GM12878 (cell line): Measurements from ENCODE around the gene ZNF532. TPM values are rescaled to one million over a fixed set of nuclear protein-coding genes. Genes with fewer than 3 reads are reported as not detected.

ENCODE experiments used
- ATAC-seq: fragments of 200-7000 bp; cut with Tn5 transposase; 3 replicates; pipeline ENCODE4 v1.9.1; 2020; ENCODE audit warnings: mild to moderate bottlenecking, moderate library complexity
- BruUV-seq: library from RNA; stranded (reverse); fragments of 400-500 nt; replicated peaks from 2 replicates; lab custom pipeline; 2021; lab: Mats Ljungman, UMichigan
- CTCF ChIA-PET: fragments of 300-600 bp; sonication (Branson Sonifier 250); formaldehyde crosslinking; extraction: SDS; loops from one replicate; lab custom pipeline; 2021; ENCODE audit warnings: inconsistent platforms; lab: Yijun Ruan, JAX
- POLR2A ChIA-PET: fragments of 350-600 bp; formaldehyde crosslinking; extraction: SDS; loops from one replicate; lab custom pipeline; 2021; ENCODE audit warnings: inconsistent platforms; lab: Charles Lee
- RAD21 ChIA-PET: fragments of 300-600 bp; sonication (Branson Sonifier 250); formaldehyde crosslinking; loops from one replicate; lab custom pipeline; 2023; ENCODE audit warnings: antibody characterized with exemption; ENCODE audit not compliant: unreplicated experiment; lab: Charles Lee
- SMC1A ChIA-PET: fragments of 300-600 bp; sonication (Branson Sonifier 250); formaldehyde crosslinking; loops from one replicate; lab custom pipeline; 2023; ENCODE audit not compliant: unreplicated experiment, uncharacterized antibody; lab: Charles Lee
- DNase-seq: peaks from one replicate; pipeline ENCODE4 v3.0.0-alpha.2; 2011; ENCODE audit warnings: low read depth, low spot score
- FAIRE-seq: peaks from 3 replicates; lab custom pipeline; 2011; peaks lifted over from hg19 to GRCh38; lab: Jason Lieb, UNC
- H2AFZ ChIP-seq: 2 replicates; pipeline ENCODE4 v1.6.0; 2011; ENCODE audit warnings: low read depth, low read length, control low read depth; ENCODE audit not compliant: control insufficient read depth
- H3K27ac ChIP-seq: 2 replicates; pipeline ENCODE4 v1.5.1; 2011; ENCODE audit warnings: control low read depth; ENCODE audit not compliant: control insufficient read depth, insufficient read depth
- H3K27me3 ChIP-seq, 2 experiments: replicated peaks in 1 of 2; 2 replicates each; pipeline versions ENCODE4 v1.6.0 to v1.6.1; 2011; ENCODE audit warnings: low read length in 1 of 2; ENCODE audit not compliant: control insufficient read depth in 2 of 2, insufficient read depth in 2 of 2
- H3K36me3 ChIP-seq, 2 experiments: 2 replicates each; pipeline ENCODE4 v1.5.1; 2011; ENCODE audit warnings: low read length in 1 of 2; ENCODE audit not compliant: control insufficient read depth in 2 of 2, insufficient read depth in 2 of 2
- H3K4me1 ChIP-seq: 2 replicates; pipeline ENCODE4 v1.6.1; 2011; ENCODE audit warnings: mild to moderate bottlenecking, low read length, moderate library complexity, mixed read lengths; ENCODE audit not compliant: control insufficient read depth, insufficient read depth
- H3K4me2 ChIP-seq: 2 replicates; pipeline ENCODE4 v1.6.0; 2011; ENCODE audit warnings: control low read depth; ENCODE audit not compliant: control insufficient read depth, insufficient read depth
- H3K4me3 ChIP-seq: fragments of 200-600 bp; sonication (generic); 2 replicates; pipeline ENCODE4 v1.5.1; 2016
- H3K79me2 ChIP-seq: 2 replicates; pipeline ENCODE4 v1.6.0; 2011; ENCODE audit warnings: low read length; ENCODE audit not compliant: control insufficient read depth, insufficient read depth
- H3K9ac ChIP-seq: 2 replicates; pipeline ENCODE4 v1.8.0; 2011; ENCODE audit warnings: low read length, control low read depth, mixed read lengths; ENCODE audit not compliant: control insufficient read depth, insufficient read depth
- H3K9me3 ChIP-seq: replicated peaks from 3 replicates; pipeline ENCODE4 v1.5.1; 2011; ENCODE audit warnings: mild to moderate bottlenecking, low read length; ENCODE audit not compliant: control insufficient read depth, insufficient read depth
- H4K20me1 ChIP-seq: 2 replicates; pipeline ENCODE4 v1.6.0; 2011; ENCODE audit not compliant: control insufficient read depth, insufficient read depth
- CBX3 ChIP-seq: fragments of 200-600 bp; sonication (generic); IDR thresholded peaks from 2 replicates; pipeline ENCODE4 v1.6.1; 2016; ENCODE audit warnings: low read depth, borderline replicate concordance
- CHD4 ChIP-seq: fragments of 200-600 bp; sonication (generic); IDR thresholded peaks from 2 replicates; pipeline ENCODE4 v1.6.1; 2016; ENCODE audit warnings: mild to moderate bottlenecking
- ELK1 ChIP-seq: IDR thresholded peaks from 2 replicates; pipeline ENCODE4 v1.6.1; 2012; ENCODE audit warnings: low read depth, low read length, improper control_type of control experiment
- IKZF2 ChIP-seq, 2 experiments: fragments of 450-650 bp; IDR thresholded peaks; 2 replicates each; pipeline ENCODE4 v1.6.1; 2017; ENCODE audit warnings: mild to moderate bottlenecking in 2 of 2, moderate library complexity in 2 of 2
- MEF2B ChIP-seq: fragments of 450-650 bp; IDR thresholded peaks from 2 replicates; pipeline ENCODE4 v1.6.1; 2018; ENCODE audit warnings: mild to moderate bottlenecking, moderate library complexity; ENCODE audit not compliant: partially characterized antibody, poor library complexity, severe bottlenecking
- NFXL1 ChIP-seq: fragments of 450-650 bp; IDR thresholded peaks from 2 replicates; pipeline ENCODE4 v1.6.1; 2017; ENCODE audit warnings: antibody characterized with exemption, mild to moderate bottlenecking, borderline replicate concordance
- NFYA ChIP-seq: IDR thresholded peaks from 2 replicates; pipeline ENCODE4 v1.6.1; 2011; ENCODE audit warnings: low read depth, mild to moderate bottlenecking, low read length, improper control_type of control experiment, borderline replicate concordance
- YBX1 ChIP-seq: fragments of 450-650 bp; IDR thresholded peaks from 2 replicates; pipeline ENCODE4 v1.6.1; 2016; ENCODE audit warnings: antibody characterized with exemption
- ZBTB40 ChIP-seq: fragments of 450-650 bp; IDR thresholded peaks from 2 replicates; pipeline ENCODE4 v1.6.1; 2016; ENCODE audit warnings: mild to moderate bottlenecking, moderate library complexity, borderline replicate concordance
- ZNF592 ChIP-seq: fragments of 450-650 bp; IDR thresholded peaks from 2 replicates; pipeline ENCODE4 v1.6.1; 2017; ENCODE audit warnings: mild to moderate bottlenecking, moderate library complexity
- WGBS: methylation state at CpG from one replicate; pipeline ENCODE4 v1.1.6; 2016; ENCODE audit warnings: low lambda C conversion rate; ENCODE audit not compliant: insufficient replicate concordance, insufficient coverage; ENCODE audit errors: missing lambda C conversion rate; 5-methylcytosine and 5-hydroxymethylcytosine counted together
- in situ Hi-C: fragments of 300-500 bp; cut with MboI; formaldehyde crosslinking; loops from 9 replicates; pipeline ENCODE4 v1.14.3; 2018; ENCODE audit warnings: mixed read lengths
- intact Hi-C: fragments of 100-400 bp; cut with micrococcal nuclease; formaldehyde crosslinking; loops from one replicate; pipeline ENCODE4 v1.14.2; 2022; ENCODE audit not compliant: unreplicated experiment
- polyA plus RNA-seq, 11 experiments: library from polyadenylated mRNA; depleted of rRNA in 4 of 11; unstranded in 6 of 11; stranded (reverse) in 5 of 11; fragments of >200 nt; fragmentation: Nextera tagmentation in 4 of 11; fragmentation: Illumina TruSeq in 1 of 11; extraction: Ambion mirVana in 4 of 11; extraction: Trizol in 1 of 11; gene quantifications; 1 replicate in 1 of 11; 2 replicates in 10 of 11; pipeline versions ENCODE4 v1.2.1 to v1.2.3, GENCODE V29; 2011 to 2016; ENCODE audit warnings: inconsistent platforms in 2 of 11, missing spikeins in 2 of 11, low read depth in 1 of 11
- total RNA-seq, 4 experiments: library from RNA; depleted of rRNA in 3 of 4; stranded (reverse); fragments of >200 nt in 3 of 4; fragmentation: Illumina TruSeq in 1 of 4; extraction: Trizol in 1 of 4; gene quantifications; 2 replicates each; pipeline versions ENCODE4 v1.2.1 to v1.2.3, GENCODE V29; 2013 to 2021

The ZNF532 gene
- total and polyA plus RNA-seq, 10 of the 15 experiments (the other 5 are each of a cell fraction or from before 2014, with no cell fraction given): 0.44 to 3.4 (median 1.4) TPM

GRCh38 chr18:59013744-59014143, 149.1 kb downstream of the ZNF532 start:
- ATAC-seq (no peak), DNase-seq (no peak)
- intact Hi-C loops: no loop called here
- H3K4me1 ChIP-seq: peaks cover 22% of the 10 kb centered on the region
- TF ChIP-seq CBX3: no peak
- no peak for TF ChIP-seq ZBTB40
- TF ChIP-seq MEF2B: no peak
- TF ChIP-seq YBX1: no peak
- TF ChIP-seq IKZF2 (IDR thresholded peaks at IDR 0.05): no peak
- TF ChIP-seq NFXL1: no peak
- no peak for TF ChIP-seq ZNF592
- no peak for TF ChIP-seq CHD4
- TF ChIP-seq ELK1: no peak
- TF ChIP-seq NFYA: no peak
- TF ChIP-seq, all 136 proteins: peak for 0
- BruUV-seq: no TSS peak
- H3K27ac ChIP-seq: no peak overlapping the region
- H3K4me2 ChIP-seq: no peak overlapping the region
- no peak overlapping the region for H3K9ac ChIP-seq
- FAIRE-seq: no peak
- ChIA-PET SMC1A (interaction anchor here (1.0 to 6.2 kb wide), 8 partner anchors 8 to 474 kb away, joined by 3 to 33 read pairs (median 6); no protein-coding TSS in a partner anchor), RAD21 (interaction anchor here (0.9 to 1.5 kb wide), 3 partner anchors 43 to 85 kb away, joined by 3 read pairs; no protein-coding TSS in a partner anchor), POLR2A (interaction anchor here (0.8 kb wide), 1 partner anchor 15 kb away, joined by 3 read pairs; no protein-coding TSS in a partner anchor), CTCF (interaction anchor here (0.8 to 1.8 kb wide), 2 partner anchors 55 to 57 kb away, joined by 3 to 5 read pairs; no protein-coding TSS in a partner anchor)
- H3K27me3 ChIP-seq: no peaks in the 10 kb centered on the region
- 100% methylated on average over 2 of the region's 2 CpGs for WGBS
- H3K79me2 ChIP-seq: no peaks in the 10 kb centered on the region
- H3K4me3 ChIP-seq: no peak overlapping the region
- in situ Hi-C loops: no loop called here
- no peaks in the 10 kb centered on the region for H3K36me3 ChIP-seq
- H4K20me1 ChIP-seq: no peaks in the 10 kb centered on the region
- peaks cover 4% of the 10 kb centered on the region; the same call in 2 of the 3 replicates for H3K9me3 ChIP-seq
- no peak overlapping the region for H2AFZ ChIP-seq
